DOHH2 (cell line): ENCODE data around the gene NAE1.

Experiments
- H3F3A ChIP-seq: fragments of 200-600 bp; sonication (generic), shearing (Covaris generic); 2 replicates; pipeline ENCODE4 v1.6.0; 2016; ENCODE audit warnings: antibody characterized with exemption, mild to moderate bottlenecking; ENCODE audit not compliant: control insufficient read depth, insufficient read depth
- H3K27ac ChIP-seq: fragments of 200-600 bp; sonication (generic); 2 replicates; pipeline ENCODE4 v1.5.1; 2014; ENCODE audit warnings: low read depth, mild to moderate bottlenecking, low read length, moderate library complexity
- H3K27me3 ChIP-seq: fragments of 200-600 bp; sonication (generic); 2 replicates; pipeline ENCODE4 v1.6.1; 2014; ENCODE audit warnings: mild to moderate bottlenecking, low read length, mixed read lengths; ENCODE audit not compliant: control insufficient read depth
- H3K36me3 ChIP-seq: fragments of 200-600 bp; sonication (generic); 2 replicates; pipeline ENCODE4 v1.6.1; 2014; ENCODE audit warnings: mild to moderate bottlenecking, low read length, moderate library complexity, mixed read lengths; ENCODE audit not compliant: control insufficient read depth
- H3K4me1 ChIP-seq: fragments of 200-600 bp; sonication (generic); 2 replicates; pipeline ENCODE4 v1.6.1; 2014; ENCODE audit warnings: mild to moderate bottlenecking, low read length, mixed read lengths; ENCODE audit not compliant: control insufficient read depth
- H3K4me2 ChIP-seq: fragments of 200-600 bp; sonication (generic); 2 replicates; pipeline ENCODE4 v1.6.0; 2014; ENCODE audit warnings: mild to moderate bottlenecking, low read length, moderate library complexity
- H3K4me3 ChIP-seq: fragments of 200-600 bp; sonication (generic); 2 replicates; pipeline ENCODE4 v1.5.1; 2014; ENCODE audit warnings: mild to moderate bottlenecking, low read length, mixed read lengths
- H3K79me2 ChIP-seq: fragments of 200-600 bp; sonication (generic); 2 replicates; pipeline ENCODE4 v1.6.1; 2014; ENCODE audit warnings: mild to moderate bottlenecking, low read length, mixed read lengths; ENCODE audit not compliant: control insufficient read depth
- H3K9me2 ChIP-seq: fragments of 200-600 bp; sonication (generic); replicated peaks from 2 replicates; pipeline ENCODE4 v1.6.1; 2014; ENCODE audit warnings: mild to moderate bottlenecking, low read length, mixed read lengths; ENCODE audit not compliant: control insufficient read depth
- H3K9me3 ChIP-seq: fragments of 200-600 bp; sonication (generic); 2 replicates; pipeline ENCODE4 v1.6.1; 2014; ENCODE audit warnings: antibody characterized with exemption, low read length, mixed read lengths; ENCODE audit not compliant: control insufficient read depth, insufficient read depth
- H4K20me1 ChIP-seq: fragments of 200-600 bp; sonication (generic); 2 replicates; pipeline ENCODE4 v1.6.0; 2014; ENCODE audit warnings: low read depth, mild to moderate bottlenecking, antibody characterized with exemption, low read length, moderate library complexity; ENCODE audit not compliant: control insufficient read depth, insufficient read depth
- EZH2phosphoT487 ChIP-seq: fragments of 200-600 bp; sonication (generic); IDR thresholded peaks from 2 replicates; pipeline ENCODE4 v1.6.1; 2017; ENCODE audit warnings: borderline replicate concordance, mild to moderate bottlenecking, antibody characterized with exemption, low read length, moderate library complexity, mixed read lengths
- TF ChIP-seq, protein P1 (sequence below): fragments of 200-600 bp; sonication (generic); IDR thresholded peaks from one replicate; pipeline ENCODE4 v1.5.1; 2014; ENCODE audit warnings: antibody characterized with exemption, mild to moderate bottlenecking, low read depth, low read length; ENCODE audit not compliant: poor library complexity, severe bottlenecking

Gene NAE1

DNA sequence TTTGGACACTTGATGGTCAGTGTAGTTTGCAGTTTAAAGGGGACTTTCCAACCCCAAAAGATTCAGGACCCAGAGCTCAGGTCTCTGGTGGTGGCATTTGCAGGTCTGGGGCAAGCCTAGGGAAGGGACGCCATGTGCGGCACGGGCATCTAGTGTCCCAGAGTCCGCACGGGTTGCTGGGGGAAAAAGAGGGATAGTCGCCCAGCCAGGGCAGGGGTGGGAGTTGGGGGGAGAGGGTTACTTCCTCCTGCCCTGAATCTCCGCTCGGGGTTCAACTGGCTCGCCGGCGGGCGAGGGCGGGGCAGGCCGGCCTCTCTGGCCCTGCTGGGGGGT is 13.2 kb upstream of the NAE1 start:
- Histone ChIP-seq H3F3A (no peaks in the 10 kb centered on the region), H3K4me2 (no peak overlapping the region)

DNA sequence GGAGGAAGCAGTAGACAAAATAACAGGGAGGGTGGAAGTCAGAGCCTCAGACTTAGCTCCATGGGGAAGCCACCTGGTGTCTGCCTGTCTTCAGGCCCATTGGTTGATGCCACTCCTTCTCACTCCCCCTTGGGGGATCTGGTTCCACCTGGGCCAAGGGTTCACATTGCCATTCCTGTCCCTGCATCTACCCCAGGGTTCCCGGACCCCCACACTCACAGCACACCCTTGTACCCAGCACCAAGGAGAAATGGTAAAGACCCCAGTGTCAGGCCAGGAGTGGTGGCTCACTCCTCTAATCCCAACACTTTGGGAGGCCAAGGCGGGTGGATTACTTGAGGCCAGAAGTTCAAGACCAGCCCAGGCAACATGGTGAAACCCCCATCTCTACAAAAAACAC is 12.4 kb upstream of the NAE1 start:
- no peaks in the 10 kb centered on the region for H3K9me2 ChIP-seq
- H3K4me3 ChIP-seq: no peak overlapping the region
- H3K4me2 ChIP-seq: no peak overlapping the region
- H3K79me2 ChIP-seq: no peaks in the 10 kb centered on the region
- TF ChIP-seq, protein P1, sequence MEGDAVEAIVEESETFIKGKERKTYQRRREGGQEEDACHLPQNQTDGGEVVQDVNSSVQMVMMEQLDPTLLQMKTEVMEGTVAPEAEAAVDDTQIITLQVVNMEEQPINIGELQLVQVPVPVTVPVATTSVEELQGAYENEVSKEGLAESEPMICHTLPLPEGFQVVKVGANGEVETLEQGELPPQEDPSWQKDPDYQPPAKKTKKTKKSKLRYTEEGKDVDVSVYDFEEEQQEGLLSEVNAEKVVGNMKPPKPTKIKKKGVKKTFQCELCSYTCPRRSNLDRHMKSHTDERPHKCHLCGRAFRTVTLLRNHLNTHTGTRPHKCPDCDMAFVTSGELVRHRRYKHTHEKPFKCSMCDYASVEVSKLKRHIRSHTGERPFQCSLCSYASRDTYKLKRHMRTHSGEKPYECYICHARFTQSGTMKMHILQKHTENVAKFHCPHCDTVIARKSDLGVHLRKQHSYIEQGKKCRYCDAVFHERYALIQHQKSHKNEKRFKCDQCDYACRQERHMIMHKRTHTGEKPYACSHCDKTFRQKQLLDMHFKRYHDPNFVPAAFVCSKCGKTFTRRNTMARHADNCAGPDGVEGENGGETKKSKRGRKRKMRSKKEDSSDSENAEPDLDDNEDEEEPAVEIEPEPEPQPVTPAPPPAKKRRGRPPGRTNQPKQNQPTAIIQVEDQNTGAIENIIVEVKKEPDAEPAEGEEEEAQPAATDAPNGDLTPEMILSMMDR: no peak
- H4K20me1 ChIP-seq: 0 out of 2 replicates have a peak, but pooled peaks cover 4% of the 10 kb centered on the region
- no peak overlapping the region for H3K27ac ChIP-seq
- H3F3A ChIP-seq: no peaks in the 10 kb centered on the region
- peaks cover 39% of the 10 kb centered on the region for H3K27me3 ChIP-seq
- no peaks in the 10 kb centered on the region for H3K9me3 ChIP-seq
- no peaks in the 10 kb centered on the region for H3K36me3 ChIP-seq
- peaks cover 14% of the 10 kb centered on the region for H3K4me1 ChIP-seq

More for the DNA sequence above, 13.2 kb upstream of the NAE1 start:
- TF ChIP-seq, protein P1: no peak
- no peak for TF ChIP-seq EZH2phosphoT487
- H3K79me2 ChIP-seq: no peaks in the 10 kb centered on the region
- H3K27me3 ChIP-seq: peaks cover 37% of the 10 kb centered on the region
- 0 out of 2 replicates have a peak, but pooled peaks cover 4% of the 10 kb centered on the region for H4K20me1 ChIP-seq
- no peak overlapping the region for H3K4me3 ChIP-seq
- H3K9me2 ChIP-seq: no peaks in the 10 kb centered on the region
- peaks cover 14% of the 10 kb centered on the region for H3K4me1 ChIP-seq
- H3K36me3 ChIP-seq: no peaks in the 10 kb centered on the region
- no peak overlapping the region for H3K27ac ChIP-seq
- H3K9me3 ChIP-seq: no peaks in the 10 kb centered on the region

DNA sequence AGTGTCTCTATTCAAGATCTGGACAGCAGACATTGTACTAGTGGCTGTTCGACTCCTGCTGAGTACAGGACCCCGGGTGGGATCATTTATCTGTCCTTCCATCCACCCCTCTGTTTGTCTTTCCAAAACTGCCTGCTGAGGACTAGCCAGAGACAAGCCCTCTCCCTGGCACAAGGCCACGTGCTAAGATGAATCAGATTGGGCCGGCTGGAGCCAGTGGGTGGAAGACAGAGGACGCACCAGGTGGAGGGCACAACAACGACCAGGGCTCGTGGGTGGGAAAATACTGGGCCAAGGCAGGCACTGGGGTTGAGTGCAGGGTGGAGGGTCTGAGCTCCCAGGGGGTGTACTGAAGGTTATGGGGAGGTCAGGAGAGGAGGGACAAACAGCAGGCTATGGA is 12.0 kb upstream of the NAE1 start:
- H3K79me2 ChIP-seq: no peaks in the 10 kb centered on the region
- H4K20me1 ChIP-seq: 0 out of 2 replicates have a peak, but pooled peaks cover 4% of the 10 kb centered on the region
- H3K4me3 ChIP-seq: no peak overlapping the region
- no peaks in the 10 kb centered on the region for H3K9me2 ChIP-seq
- no peaks in the 10 kb centered on the region for H3K36me3 ChIP-seq
- peaks cover 39% of the 10 kb centered on the region for H3K27me3 ChIP-seq
- H3K27ac ChIP-seq: no peak overlapping the region
- peaks cover 14% of the 10 kb centered on the region for H3K4me1 ChIP-seq
- no peak overlapping the region for H3K4me2 ChIP-seq
- no peak for TF ChIP-seq EZH2phosphoT487
- TF ChIP-seq, protein P1: no peak
- H3K9me3 ChIP-seq: no peaks in the 10 kb centered on the region
- H3F3A ChIP-seq: no peaks in the 10 kb centered on the region

DNA sequence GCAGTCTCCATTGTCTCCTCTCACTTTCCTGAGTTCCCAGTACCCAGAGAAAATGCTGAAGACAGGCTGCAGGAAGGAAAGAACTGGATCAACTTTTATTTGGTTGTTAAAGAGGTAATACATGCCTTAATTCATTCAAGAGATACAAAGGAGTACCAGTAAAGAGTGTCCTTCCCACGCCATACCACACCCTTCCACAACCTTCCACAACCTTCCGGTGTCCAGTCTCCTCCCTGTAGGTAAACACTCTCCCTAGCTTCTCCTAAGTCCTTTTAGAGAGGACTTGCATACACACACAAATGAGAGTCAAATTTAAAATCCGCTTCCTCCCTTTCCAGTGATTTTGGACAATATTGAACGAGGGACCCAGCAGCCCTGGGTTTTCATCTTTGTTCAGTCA is 10.6 kb upstream of the NAE1 start:
- Histone ChIP-seq H3K27ac (no peak overlapping the region), H3K9me3 (no peaks in the 10 kb centered on the region), H3K27me3 (peaks cover 26% of the 10 kb centered on the region), H4K20me1 (0 out of 2 replicates have a peak, but pooled peaks cover 2% of the 10 kb centered on the region), H3F3A (no peaks in the 10 kb centered on the region), H3K4me3 (no peak overlapping the region), H3K79me2 (no peaks in the 10 kb centered on the region), H3K4me1 (peaks cover 14% of the 10 kb centered on the region), H3K36me3 (no peaks in the 10 kb centered on the region), H3K4me2 (no peak overlapping the region), H3K9me2 (no peaks in the 10 kb centered on the region)
- TF ChIP-seq EZH2phosphoT487: no peak
- TF ChIP-seq, protein P1: no peak
